ENCODE data around the gene NTF3.

The NTF3 gene

DNA sequence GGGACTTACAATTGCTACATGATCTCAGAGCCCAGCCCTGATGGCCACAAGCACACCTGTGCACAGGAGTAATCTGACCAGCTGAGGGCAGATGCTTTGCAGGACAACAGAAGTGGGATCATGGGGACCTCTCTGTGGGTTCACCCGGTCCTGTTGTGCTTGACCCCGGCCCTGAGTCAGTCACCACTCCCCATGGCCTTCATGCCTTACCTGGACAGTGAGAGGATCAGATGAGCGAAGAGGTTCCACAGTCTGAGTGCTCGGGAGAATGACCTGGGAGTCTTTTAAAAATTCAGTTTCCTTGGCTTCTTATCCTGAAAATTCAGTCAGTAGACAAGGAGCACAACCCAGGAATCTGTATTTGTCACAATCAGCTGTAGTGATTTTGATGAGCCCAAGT is 88.1 kb downstream of the NTF3 start:
- no peaks in the 10 kb centered on the region for H3K36me3 ChIP-seq (ENCODE audit: control insufficient read depth in 2 of 2, insufficient read depth in 2 of 2, low read length in 2 of 2)
- H3K9ac ChIP-seq (ENCODE audit: low read length in 2 of 2): no peak overlapping the region
- H3K9me3 ChIP-seq (ENCODE audit: control insufficient read depth in 2 of 2, low read length in 2 of 2): no peaks in the 10 kb centered on the region
- H3K27me3 ChIP-seq (ENCODE audit: control insufficient read depth in 1 of 2, insufficient read depth in 2 of 2, low read length in 2 of 2): peaks cover 0 to 2% of the 10 kb centered on the region in 2 donors
- H3K4me1 ChIP-seq (ENCODE audit: control insufficient read depth, insufficient read depth, low read length): no peaks in the 10 kb centered on the region
- no peak overlapping the region for H3K4me3 ChIP-seq (ENCODE audit: low read length in 2 of 2)
- H3K27ac ChIP-seq (ENCODE audit: low read length): no peak overlapping the region

DNA sequence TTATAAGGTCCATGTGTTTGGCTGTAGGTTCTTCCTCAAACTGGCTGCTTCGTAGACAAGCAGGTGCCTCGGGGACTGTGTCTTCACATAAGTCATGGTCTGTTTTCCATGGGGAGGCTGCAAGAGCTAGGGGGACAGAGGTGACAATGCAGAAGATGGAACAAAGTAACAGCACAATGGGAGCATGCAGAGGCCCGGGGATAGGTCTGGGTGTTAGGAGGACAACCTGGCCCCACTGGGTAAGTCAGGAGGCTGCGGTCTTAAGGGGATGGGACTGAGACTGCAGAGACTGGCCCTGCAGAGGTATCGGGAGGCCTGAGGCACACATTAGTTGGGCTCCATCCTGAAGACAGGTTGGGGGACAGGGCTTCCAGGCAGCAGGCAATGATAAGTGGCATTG is 88.9 kb downstream of the NTF3 start:
- no peak overlapping the region for H3K9ac ChIP-seq (ENCODE audit: low read length in 2 of 2)
- H3K27me3 ChIP-seq (ENCODE audit: control insufficient read depth in 1 of 2, insufficient read depth in 2 of 2, low read length in 2 of 2): peaks cover 0 to 2% of the 10 kb centered on the region in 2 donors
- no peaks in the 10 kb centered on the region for H3K4me1 ChIP-seq (ENCODE audit: control insufficient read depth, insufficient read depth, low read length)
- no peaks in the 10 kb centered on the region for H3K36me3 ChIP-seq (ENCODE audit: control insufficient read depth in 2 of 2, insufficient read depth in 2 of 2, low read length in 2 of 2)
- H3K27ac ChIP-seq (ENCODE audit: low read length): no peak overlapping the region
- no peaks in the 10 kb centered on the region for H3K9me3 ChIP-seq (ENCODE audit: control insufficient read depth in 2 of 2, low read length in 2 of 2)
- no peak overlapping the region for H3K4me3 ChIP-seq (ENCODE audit: low read length in 2 of 2)

DNA sequence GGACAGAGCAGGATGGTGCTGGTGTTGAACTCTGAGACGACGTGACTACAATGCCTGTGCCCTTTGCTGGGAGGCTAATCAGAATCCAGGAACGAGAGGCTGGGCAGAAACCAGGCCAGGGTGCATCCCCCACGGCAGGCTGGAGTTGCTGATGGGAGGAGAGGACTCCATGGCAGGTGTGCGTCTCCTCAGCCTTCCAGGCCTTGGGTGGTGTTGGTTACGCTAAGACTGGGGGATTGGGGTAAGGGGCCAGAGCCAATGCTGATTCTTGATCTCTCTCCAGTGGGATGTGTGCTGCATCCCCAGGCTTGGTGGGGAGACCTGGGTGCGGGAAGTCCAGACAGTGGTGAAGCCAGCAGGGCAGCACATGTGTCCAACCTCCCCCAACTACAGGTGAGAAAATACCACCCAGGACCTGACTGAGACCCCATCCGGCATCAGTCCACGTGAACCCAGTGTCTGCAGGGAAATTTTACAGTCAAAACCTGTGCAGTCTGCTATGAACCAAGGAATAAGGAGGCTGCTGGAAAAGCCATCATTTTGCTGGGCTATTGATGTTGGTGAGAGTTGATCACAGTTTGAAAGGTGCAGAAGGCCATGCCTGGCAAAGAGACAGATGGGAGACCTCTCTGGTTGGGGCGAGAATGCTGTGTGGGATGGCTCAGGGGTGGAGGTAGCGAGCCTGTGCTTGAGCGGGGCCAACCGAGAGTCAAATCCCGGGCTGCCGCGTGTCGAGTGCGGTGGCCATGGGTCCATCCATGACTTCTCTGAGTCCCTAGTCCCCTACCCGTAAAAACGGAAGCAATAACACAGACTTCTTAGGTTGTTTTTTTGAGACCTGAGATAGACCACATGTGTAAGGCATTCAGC is 89.8 kb downstream of the NTF3 start:
- H3K36me3 ChIP-seq (ENCODE audit: control insufficient read depth in 2 of 2, insufficient read depth in 2 of 2, low read length in 2 of 2): no peaks in the 10 kb centered on the region
- H3K27me3 ChIP-seq (ENCODE audit: control insufficient read depth in 1 of 2, insufficient read depth in 2 of 2, low read length in 2 of 2): peaks cover 0 to 2% of the 10 kb centered on the region in 2 donors
- H3K4me1 ChIP-seq (ENCODE audit: control insufficient read depth, insufficient read depth, low read length): no peaks in the 10 kb centered on the region
- no peak overlapping the region for H3K9ac ChIP-seq (ENCODE audit: low read length in 2 of 2)
- H3K27ac ChIP-seq (ENCODE audit: low read length): no peak overlapping the region
- no peak overlapping the region for H3K4me3 ChIP-seq (ENCODE audit: low read length in 2 of 2)
- H3K9me3 ChIP-seq (ENCODE audit: control insufficient read depth in 2 of 2, low read length in 2 of 2): no peaks in the 10 kb centered on the region

- no peaks in the 10 kb centered on the region for H3K4me1 ChIP-seq (ENCODE audit: control insufficient read depth, insufficient read depth, low read length)
- no peak overlapping the region for H3K9ac ChIP-seq (ENCODE audit: low read length in 2 of 2)
- no peak overlapping the region for H3K27ac ChIP-seq (ENCODE audit: low read length)
- peaks cover 0 to 2% of the 10 kb centered on the region in 2 donors for H3K27me3 ChIP-seq (ENCODE audit: control insufficient read depth in 1 of 2, insufficient read depth in 2 of 2, low read length in 2 of 2)
- H3K36me3 ChIP-seq (ENCODE audit: control insufficient read depth in 2 of 2, insufficient read depth in 2 of 2, low read length in 2 of 2): no peaks in the 10 kb centered on the region
- no peak overlapping the region for H3K4me3 ChIP-seq (ENCODE audit: low read length in 2 of 2)
- H3K9me3 ChIP-seq (ENCODE audit: control insufficient read depth in 2 of 2, low read length in 2 of 2): no peaks in the 10 kb centered on the region
Observed at GRCh38 chr12:5522432-5523335, 90.8 kb downstream of the NTF3 start.

DNA sequence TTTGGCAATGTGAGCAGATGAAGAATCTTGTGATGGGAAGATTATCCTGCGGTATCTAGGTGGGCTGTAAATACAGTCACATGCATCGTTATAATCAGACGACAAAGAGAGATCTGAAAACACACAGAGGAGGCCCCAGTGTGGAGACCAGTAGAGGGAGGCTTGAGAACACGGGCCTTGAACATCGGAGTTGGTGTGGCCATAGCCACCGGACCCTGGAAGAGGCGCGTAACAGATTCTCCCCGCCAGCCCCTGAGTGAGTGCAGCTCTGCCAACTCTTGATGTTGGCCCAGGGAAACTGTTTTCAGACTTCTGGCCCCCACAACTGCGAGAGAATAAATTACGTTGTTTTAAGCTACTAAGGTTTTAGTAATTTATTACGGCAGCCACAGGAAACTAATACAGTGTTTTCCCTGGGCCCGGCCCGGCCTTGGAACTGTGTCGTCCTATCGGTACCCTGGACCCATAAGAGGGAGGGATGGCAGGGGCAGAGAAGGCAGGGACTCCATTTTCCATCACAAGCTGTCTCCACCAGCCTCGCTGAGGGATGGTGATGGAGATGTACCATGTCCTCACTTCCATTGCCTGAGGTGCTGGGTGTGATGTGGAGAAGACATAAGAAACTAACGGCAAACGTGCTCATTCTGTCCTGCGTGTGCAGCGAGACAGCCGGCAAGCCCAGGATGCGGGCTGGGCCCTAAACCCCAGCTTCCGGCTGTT is 91.6 kb downstream of the NTF3 start:
- Histone ChIP-seq H3K36me3 (ENCODE audit: control insufficient read depth in 2 of 2, insufficient read depth in 2 of 2, low read length in 2 of 2) (no peaks in the 10 kb centered on the region), H3K4me3 (ENCODE audit: low read length in 2 of 2) (no peak overlapping the region), H3K9ac (ENCODE audit: low read length in 2 of 2) (no peak overlapping the region), H3K27ac (ENCODE audit: low read length) (no peak overlapping the region), H3K27me3 (ENCODE audit: control insufficient read depth in 1 of 2, insufficient read depth in 2 of 2, low read length in 2 of 2) (peaks cover 0 to 2% of the 10 kb centered on the region in 2 donors), H3K9me3 (ENCODE audit: control insufficient read depth in 2 of 2, low read length in 2 of 2) (no peaks in the 10 kb centered on the region), H3K4me1 (ENCODE audit: control insufficient read depth, insufficient read depth, low read length) (no peaks in the 10 kb centered on the region)

DNA sequence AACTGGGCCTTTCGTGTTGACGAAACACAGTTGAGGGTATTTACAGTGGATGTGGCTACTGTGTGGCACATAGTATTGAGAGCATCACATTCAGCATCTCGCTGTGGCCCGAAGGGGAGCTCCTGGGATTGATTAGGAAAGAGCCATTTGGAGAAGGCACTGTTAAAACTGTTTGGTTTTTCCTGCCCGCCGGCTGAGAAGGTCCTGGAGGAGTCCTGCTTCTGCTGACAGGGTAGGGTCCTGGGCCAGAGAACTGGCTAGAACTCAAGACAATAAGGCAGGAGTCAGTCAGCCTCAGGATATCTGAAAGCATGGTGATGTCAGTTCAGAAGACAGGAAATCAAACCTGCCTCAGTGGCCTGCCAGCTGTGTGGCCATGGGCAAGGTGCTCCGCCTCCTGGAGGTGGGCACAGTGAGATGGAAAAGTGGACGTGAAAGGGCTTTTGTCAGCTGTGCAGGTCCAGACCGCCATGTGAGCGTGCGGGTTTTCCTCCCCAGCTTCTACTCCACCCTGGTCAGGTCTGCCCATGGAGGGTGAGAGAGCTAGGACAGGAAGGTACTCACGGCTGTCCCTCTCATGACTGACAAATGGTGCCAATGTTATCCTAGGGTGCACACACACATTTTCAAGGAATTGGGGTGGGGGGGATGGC is 92.3 kb downstream of the NTF3 start:
- H3K27ac ChIP-seq (ENCODE audit: low read length): no peak overlapping the region
- no peaks in the 10 kb centered on the region for H3K4me1 ChIP-seq (ENCODE audit: control insufficient read depth, insufficient read depth, low read length)
- peaks cover 0 to 2% of the 10 kb centered on the region in 2 donors for H3K27me3 ChIP-seq (ENCODE audit: control insufficient read depth in 1 of 2, insufficient read depth in 2 of 2, low read length in 2 of 2)
- H3K36me3 ChIP-seq (ENCODE audit: control insufficient read depth in 2 of 2, insufficient read depth in 2 of 2, low read length in 2 of 2): no peaks in the 10 kb centered on the region
- no peak overlapping the region for H3K4me3 ChIP-seq (ENCODE audit: low read length in 2 of 2)
- no peaks in the 10 kb centered on the region for H3K9me3 ChIP-seq (ENCODE audit: control insufficient read depth in 2 of 2, low read length in 2 of 2)
- no peak overlapping the region for H3K9ac ChIP-seq (ENCODE audit: low read length in 2 of 2)

DNA sequence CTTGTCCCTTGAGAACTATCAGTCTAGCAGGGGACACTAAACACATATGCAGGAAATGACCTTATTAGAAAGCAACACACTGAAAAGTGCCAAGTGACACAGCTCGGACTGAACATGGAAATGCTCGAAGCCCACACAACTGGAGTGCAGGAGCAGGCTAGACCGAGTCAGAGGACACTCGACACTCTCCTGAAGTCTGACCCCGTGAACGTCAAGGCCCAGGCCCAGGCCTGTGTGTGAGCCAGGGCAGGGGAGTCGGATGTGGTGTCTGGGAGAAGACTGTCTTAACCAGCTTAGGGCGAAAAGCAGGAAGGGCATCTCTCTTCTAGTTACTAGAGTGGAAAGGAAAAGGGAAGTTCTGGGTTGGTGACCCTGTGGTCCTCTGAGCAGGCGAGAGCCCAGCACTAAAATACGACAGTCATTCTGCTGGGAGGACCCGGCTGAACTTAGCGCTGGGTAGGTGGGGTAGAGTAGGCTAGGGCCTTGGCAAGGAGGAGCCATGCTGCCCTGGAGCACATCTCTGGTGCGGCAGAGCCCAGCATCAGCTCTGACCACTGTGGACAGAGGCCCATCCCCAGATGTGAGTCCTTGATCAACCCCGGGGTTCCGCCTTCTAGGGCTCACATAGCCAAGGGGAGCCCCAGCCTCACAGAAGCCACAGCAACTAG is 93.0 kb downstream of the NTF3 start:
- H3K9ac ChIP-seq (ENCODE audit: low read length in 2 of 2): no peak overlapping the region

DNA sequence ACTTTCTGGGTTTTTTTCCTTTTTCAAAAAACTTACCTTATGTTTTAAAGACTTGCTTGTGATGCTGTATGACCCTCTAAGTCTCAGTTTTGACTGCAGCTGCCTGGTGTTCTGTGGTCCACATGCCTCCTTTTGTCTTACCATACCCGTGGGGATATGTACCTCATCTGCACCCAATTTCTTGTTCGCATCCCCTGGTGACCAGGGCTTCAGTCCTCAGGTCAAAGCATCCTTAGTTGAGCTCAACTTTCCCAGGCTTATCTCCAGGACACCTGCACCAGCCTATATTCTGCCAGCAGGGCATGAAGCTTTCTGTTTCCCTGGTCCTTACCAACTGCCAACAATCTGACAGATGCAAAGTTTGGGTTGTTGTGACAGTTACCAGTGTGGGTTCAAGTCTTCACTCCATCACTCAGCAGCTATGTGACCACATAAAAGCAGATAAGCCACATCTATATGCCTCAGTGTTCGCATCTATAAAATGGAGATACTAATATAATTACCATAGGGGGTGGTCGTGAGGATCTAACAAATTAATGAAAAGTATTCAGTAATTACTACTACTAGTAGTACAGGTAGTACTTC is 94.0 kb downstream of the NTF3 start:
- no peaks in the 10 kb centered on the region for H3K36me3 ChIP-seq (ENCODE audit: control insufficient read depth in 2 of 2, insufficient read depth in 2 of 2, low read length in 2 of 2)
- H3K27ac ChIP-seq (ENCODE audit: low read length): no peak overlapping the region
- no peaks in the 10 kb centered on the region for H3K4me1 ChIP-seq (ENCODE audit: control insufficient read depth, insufficient read depth, low read length)
- no peak overlapping the region for H3K4me3 ChIP-seq (ENCODE audit: low read length in 2 of 2)
- H3K27me3 ChIP-seq (ENCODE audit: control insufficient read depth in 1 of 2, insufficient read depth in 2 of 2, low read length in 2 of 2): peaks cover 0 to 2% of the 10 kb centered on the region in 2 donors
- no peaks in the 10 kb centered on the region for H3K9me3 ChIP-seq (ENCODE audit: control insufficient read depth in 2 of 2, low read length in 2 of 2)
- H3K9ac ChIP-seq (ENCODE audit: low read length in 2 of 2): no peak overlapping the region

More for the DNA sequence above, 93.0 kb downstream of the NTF3 start:
- H3K4me1 ChIP-seq (ENCODE audit: control insufficient read depth, insufficient read depth, low read length): no peaks in the 10 kb centered on the region
- no peak overlapping the region for H3K27ac ChIP-seq (ENCODE audit: low read length)
- H3K36me3 ChIP-seq (ENCODE audit: control insufficient read depth in 2 of 2, insufficient read depth in 2 of 2, low read length in 2 of 2): no peaks in the 10 kb centered on the region
- H3K27me3 ChIP-seq (ENCODE audit: control insufficient read depth in 1 of 2, insufficient read depth in 2 of 2, low read length in 2 of 2): peaks cover 0 to 2% of the 10 kb centered on the region in 2 donors
- no peak overlapping the region for H3K4me3 ChIP-seq (ENCODE audit: low read length in 2 of 2)
- H3K9me3 ChIP-seq (ENCODE audit: control insufficient read depth in 2 of 2, low read length in 2 of 2): no peaks in the 10 kb centered on the region

DNA sequence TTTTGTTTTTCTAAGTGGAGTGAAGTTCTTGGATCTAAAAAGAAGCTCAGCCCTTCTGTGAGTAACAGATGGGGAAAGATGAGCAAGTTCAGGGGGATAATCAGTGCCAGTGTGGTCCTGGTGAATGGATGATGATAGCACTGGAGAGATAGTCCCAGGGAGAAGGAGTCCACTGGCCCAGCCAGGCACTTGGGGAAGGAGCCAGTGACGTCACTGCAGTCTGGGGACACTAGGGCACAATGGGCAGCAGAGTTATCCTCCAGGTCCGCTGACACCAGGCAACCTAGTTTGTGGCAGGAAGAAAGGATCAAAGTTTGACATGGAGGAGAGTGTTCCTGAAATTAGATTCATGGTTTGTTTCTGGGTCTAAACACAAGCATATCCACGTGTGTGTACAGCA is 101.5 kb downstream of the NTF3 start:
- H3K27ac ChIP-seq (ENCODE audit: low read length): no peak overlapping the region
- H3K4me3 ChIP-seq (ENCODE audit: low read length in 2 of 2): no peak overlapping the region
- H3K9me3 ChIP-seq (ENCODE audit: control insufficient read depth in 2 of 2, low read length in 2 of 2): no peaks in the 10 kb centered on the region
- H3K9ac ChIP-seq (ENCODE audit: low read length in 2 of 2): no peak overlapping the region
- H3K36me3 ChIP-seq (ENCODE audit: control insufficient read depth in 2 of 2, insufficient read depth in 2 of 2, low read length in 2 of 2): no peaks in the 10 kb centered on the region
- H3K4me1 ChIP-seq (ENCODE audit: control insufficient read depth, insufficient read depth, low read length): no peaks in the 10 kb centered on the region
- no peaks in the 10 kb centered on the region for H3K27me3 ChIP-seq (ENCODE audit: control insufficient read depth in 1 of 2, insufficient read depth in 2 of 2, low read length in 2 of 2)
